ENCODE measurements around the gene GOSR1.

DNA sequence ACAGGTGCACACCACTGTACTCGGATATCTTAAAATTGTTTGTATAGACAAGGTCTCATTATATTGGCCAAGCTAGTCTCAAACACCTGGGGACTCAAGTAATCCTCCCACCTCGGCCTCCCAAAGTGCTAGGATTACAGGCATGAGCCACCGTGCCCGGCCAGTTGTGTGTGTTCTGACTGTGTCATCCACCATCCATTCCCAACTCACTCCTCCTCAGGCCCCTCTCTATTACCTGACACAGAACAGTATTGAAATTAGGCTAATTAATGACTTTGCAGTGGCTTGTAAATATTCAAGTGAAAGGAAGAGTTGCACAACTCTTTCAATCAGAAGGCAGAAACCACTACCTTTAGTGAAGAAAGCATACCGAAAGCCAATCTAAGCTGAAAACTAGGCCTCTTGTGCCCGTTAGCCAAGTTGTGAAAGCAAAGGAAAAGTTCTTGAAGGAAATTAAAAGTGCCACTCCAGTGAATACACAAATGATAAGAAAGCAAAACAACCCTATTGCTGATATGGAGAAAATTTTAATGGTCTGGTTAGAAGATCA is 28.7 kb downstream of the GOSR1 start:
- TF ChIP-seq, protein P1, sequence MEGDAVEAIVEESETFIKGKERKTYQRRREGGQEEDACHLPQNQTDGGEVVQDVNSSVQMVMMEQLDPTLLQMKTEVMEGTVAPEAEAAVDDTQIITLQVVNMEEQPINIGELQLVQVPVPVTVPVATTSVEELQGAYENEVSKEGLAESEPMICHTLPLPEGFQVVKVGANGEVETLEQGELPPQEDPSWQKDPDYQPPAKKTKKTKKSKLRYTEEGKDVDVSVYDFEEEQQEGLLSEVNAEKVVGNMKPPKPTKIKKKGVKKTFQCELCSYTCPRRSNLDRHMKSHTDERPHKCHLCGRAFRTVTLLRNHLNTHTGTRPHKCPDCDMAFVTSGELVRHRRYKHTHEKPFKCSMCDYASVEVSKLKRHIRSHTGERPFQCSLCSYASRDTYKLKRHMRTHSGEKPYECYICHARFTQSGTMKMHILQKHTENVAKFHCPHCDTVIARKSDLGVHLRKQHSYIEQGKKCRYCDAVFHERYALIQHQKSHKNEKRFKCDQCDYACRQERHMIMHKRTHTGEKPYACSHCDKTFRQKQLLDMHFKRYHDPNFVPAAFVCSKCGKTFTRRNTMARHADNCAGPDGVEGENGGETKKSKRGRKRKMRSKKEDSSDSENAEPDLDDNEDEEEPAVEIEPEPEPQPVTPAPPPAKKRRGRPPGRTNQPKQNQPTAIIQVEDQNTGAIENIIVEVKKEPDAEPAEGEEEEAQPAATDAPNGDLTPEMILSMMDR (IDR thresholded peaks at IDR 0.05), result no peak
- no peak for TF ChIP-seq POLR2A (IDR thresholded peaks at IDR 0.05)
